Effector memory CD8-positive, alpha-beta T cell (primary cell): ENCODE data around the gene PUDP.
"Not testable (repeated sequence)": the region's sequence is repeated elsewhere in the genome, so short reads cannot be mapped to it uniquely, and the experiment has no call there.

ENCODE experiments used
- ATAC-seq: fragments of 150-1000 bp; cut with Tn5 transposase; replicated peaks from 2 replicates; pipeline ENCODE4 v1.10.0; 2021; ENCODE audit warnings: mild to moderate bottlenecking, moderate library complexity
- DNase-seq, 3 experiments: peaks; one replicate each; pipeline ENCODE4 v3.0.0; 2021
- H3K27ac Mint-ChIP-seq, 2 donors: one replicate each; pipeline ENCODE4 v1.8.0; 2022; ENCODE audit warnings: mild to moderate bottlenecking in 2 of 2, mixed read lengths in 2 of 2, moderate library complexity in 2 of 2
- H3K27me3 Mint-ChIP-seq, 2 donors: one replicate each; pipeline ENCODE4 v1.8.0; 2022; ENCODE audit warnings: mixed read lengths in 2 of 2
- H3K36me3 Mint-ChIP-seq: one replicate; pipeline ENCODE4 v1.8.0; 2022; ENCODE audit warnings: mild to moderate bottlenecking, moderate library complexity, mixed read lengths; ENCODE audit not compliant: insufficient read depth
- H3K4me1 Mint-ChIP-seq, 2 donors: one replicate each; pipeline ENCODE4 v1.8.0; 2022; ENCODE audit warnings: low read depth in 2 of 2, mixed read lengths in 2 of 2
- H3K4me3 Mint-ChIP-seq, 2 donors: one replicate each; pipeline ENCODE4 v1.8.0; 2022; ENCODE audit warnings: mild to moderate bottlenecking in 2 of 2, mixed read lengths in 2 of 2, moderate library complexity in 2 of 2
- H3K9me3 Mint-ChIP-seq, 2 donors: one replicate each; pipeline ENCODE4 v1.8.0; 2022; ENCODE audit warnings: mixed read lengths in 2 of 2
- total RNA-seq, 9 experiments: gene quantifications; one replicate each; lab custom pipeline; 2026; lab: John Stamatoyannopoulos, UW

Gene PUDP
- 4.0 to 13.0 (median 11.0) reads per million in 9 experiments for total RNA-seq

- DNase-seq (peak; percentile 74 to 82 (median 76)), ATAC-seq (peak; percentile 84)
- H3K27ac Mint-ChIP-seq: peak within 1 kb of the TSS; percentile 64 to 89
- no peaks in the 10 kb centered on the region for H3K9me3 Mint-ChIP-seq
- peaks cover 19% of the 10 kb centered on the region for H3K36me3 Mint-ChIP-seq
- H3K4me1 Mint-ChIP-seq: peaks cover 3 to 14% of the 10 kb centered on the region in 2 donors
- peak within 1 kb of the TSS; percentile 81 for H3K4me3 Mint-ChIP-seq
- H3K27me3 Mint-ChIP-seq: no peaks in the 10 kb centered on the region
Observed at GRCh38 chrX:7147978-7148854, at the start of gene PUDP. Gene PUDP (minus strand): TSS chrX:7148153. CDS start chrX:7148113, 40 bp downstream.

GRCh38 chrX:7194606-7195005 lies 46.7 kb upstream of the PUDP start:
- Mint-ChIP-seq H3K27ac (no peak overlapping the region), H3K4me1 (no peaks in the 10 kb centered on the region), H3K27me3 (no peaks in the 10 kb centered on the region), H3K4me3 (no peak overlapping the region), H3K36me3 (peaks cover 4% of the 10 kb centered on the region), H3K9me3 (no peaks in the 10 kb centered on the region)
- ATAC-seq: no peak
- no peak for DNase-seq

GRCh38 chrX:7192871-7193270 lies 44.9 kb upstream of the PUDP start:
- DNase-seq (no peak), ATAC-seq (no peak)
- Mint-ChIP-seq H3K27me3 (no peaks in the 10 kb centered on the region), H3K4me3 (no peak overlapping the region), H3K27ac (no peak overlapping the region), H3K9me3 (no peaks in the 10 kb centered on the region), H3K36me3 (peaks cover 4% of the 10 kb centered on the region), H3K4me1 (no peaks in the 10 kb centered on the region)

GRCh38 chrX:7191681-7192110 lies 43.7 kb upstream of the PUDP start:
- H3K9me3 Mint-ChIP-seq: no peaks in the 10 kb centered on the region
- no peak overlapping the region for H3K27ac Mint-ChIP-seq
- no peaks in the 10 kb centered on the region for H3K27me3 Mint-ChIP-seq
- H3K4me1 Mint-ChIP-seq: no peaks in the 10 kb centered on the region
- no peak overlapping the region for H3K4me3 Mint-ChIP-seq
- peaks cover 4% of the 10 kb centered on the region for H3K36me3 Mint-ChIP-seq
- ATAC-seq (no peak), DNase-seq (no peak)

- no peak for ATAC-seq
- no peaks in the 10 kb centered on the region for H3K4me1 Mint-ChIP-seq
- DNase-seq: no peak
- no peaks in the 10 kb centered on the region for H3K9me3 Mint-ChIP-seq
- H3K27me3 Mint-ChIP-seq: no peaks in the 10 kb centered on the region
- peaks cover 4% of the 10 kb centered on the region for H3K36me3 Mint-ChIP-seq
- no peak overlapping the region for H3K27ac Mint-ChIP-seq
- H3K4me3 Mint-ChIP-seq: no peak overlapping the region
Observed at GRCh38 chrX:7190157-7190556, 42.2 kb upstream of the PUDP start.

GRCh38 chrX:7188672-7189071 lies 40.7 kb upstream of the PUDP start:
- DNase-seq: no peak
- Mint-ChIP-seq H3K36me3 (peaks cover 4% of the 10 kb centered on the region), H3K4me3 (no peak overlapping the region), H3K4me1 (no peaks in the 10 kb centered on the region), H3K27me3 (no peaks in the 10 kb centered on the region), H3K27ac (no peak overlapping the region), H3K9me3 (no peaks in the 10 kb centered on the region)
- no peak for ATAC-seq

GRCh38 chrX:7184816-7185215 lies 36.9 kb upstream of the PUDP start:
- Mint-ChIP-seq H3K4me1 (no peaks in the 10 kb centered on the region), H3K36me3 (no peaks in the 10 kb centered on the region), H3K4me3 (no peak overlapping the region), H3K27ac (no peak overlapping the region), H3K27me3 (no peaks in the 10 kb centered on the region), H3K9me3 (no peaks in the 10 kb centered on the region)
- ATAC-seq (no peak), DNase-seq (no peak)

GRCh38 chrX:7179446-7179845 lies 31.5 kb upstream of the PUDP start:
- Mint-ChIP-seq H3K36me3 (no peaks in the 10 kb centered on the region), H3K27ac (no peak overlapping the region), H3K27me3 (no peaks in the 10 kb centered on the region), H3K4me3 (no peak overlapping the region), H3K9me3 (no peaks in the 10 kb centered on the region), H3K4me1 (peaks cover 0 to 2% of the 10 kb centered on the region in 2 donors)
- DNase-seq (no peak), ATAC-seq (no peak)

GRCh38 chrX:7178859-7179258 lies 30.9 kb upstream of the PUDP start:
- not testable (repeated sequence) for H3K4me3 Mint-ChIP-seq, H3K36me3 Mint-ChIP-seq, H3K27ac Mint-ChIP-seq, ATAC-seq, H3K4me1 Mint-ChIP-seq, H3K27me3 Mint-ChIP-seq, H3K9me3 Mint-ChIP-seq, DNase-seq

GRCh38 chrX:7170898-7171297 lies 22.9 kb upstream of the PUDP start:
- no peaks in the 10 kb centered on the region for H3K36me3 Mint-ChIP-seq

GRCh38 chrX:7169627-7170026 lies 21.7 kb upstream of the PUDP start:
- H3K36me3 Mint-ChIP-seq: no peaks in the 10 kb centered on the region
- no peaks in the 10 kb centered on the region for H3K9me3 Mint-ChIP-seq
- DNase-seq (no peak), ATAC-seq (no peak)
- H3K27ac Mint-ChIP-seq: no peak overlapping the region
- H3K4me1 Mint-ChIP-seq: no peaks in the 10 kb centered on the region
- H3K4me3 Mint-ChIP-seq: no peak overlapping the region
- no peaks in the 10 kb centered on the region for H3K27me3 Mint-ChIP-seq

More at GRCh38 chrX:7170898-7171297, 22.9 kb upstream of the PUDP start:
- ATAC-seq (no peak), DNase-seq (peak; percentile 13 to 15 (median 13))
- Mint-ChIP-seq H3K27ac (no peak overlapping the region), H3K4me1 (no peaks in the 10 kb centered on the region), H3K9me3 (no peaks in the 10 kb centered on the region), H3K27me3 (no peaks in the 10 kb centered on the region), H3K4me3 (no peak overlapping the region)

GRCh38 chrX:7168371-7168770 lies 20.4 kb upstream of the PUDP start:
- no peak overlapping the region for H3K27ac Mint-ChIP-seq
- H3K4me3 Mint-ChIP-seq: no peak overlapping the region
- H3K36me3 Mint-ChIP-seq: no peaks in the 10 kb centered on the region
- no peaks in the 10 kb centered on the region for H3K27me3 Mint-ChIP-seq
- no peaks in the 10 kb centered on the region for H3K9me3 Mint-ChIP-seq
- ATAC-seq (no peak), DNase-seq (no peak)
- no peaks in the 10 kb centered on the region for H3K4me1 Mint-ChIP-seq

GRCh38 chrX:7164174-7164573 lies 16.2 kb upstream of the PUDP start:
- Mint-ChIP-seq H3K4me1 (no peaks in the 10 kb centered on the region), H3K9me3 (no peaks in the 10 kb centered on the region), H3K4me3 (no peak overlapping the region), H3K36me3 (no peaks in the 10 kb centered on the region), H3K27me3 (no peaks in the 10 kb centered on the region), H3K27ac (no peak overlapping the region)
- ATAC-seq (no peak), DNase-seq (no peak)

- H3K27ac Mint-ChIP-seq: no peak overlapping the region
- no peak overlapping the region for H3K4me3 Mint-ChIP-seq
- no peaks in the 10 kb centered on the region for H3K36me3 Mint-ChIP-seq
- DNase-seq (no peak), ATAC-seq (no peak)
- no peaks in the 10 kb centered on the region for H3K4me1 Mint-ChIP-seq
- no peaks in the 10 kb centered on the region for H3K27me3 Mint-ChIP-seq
- no peaks in the 10 kb centered on the region for H3K9me3 Mint-ChIP-seq
Observed at GRCh38 chrX:7163146-7163677, 15.3 kb upstream of the PUDP start.
